Activated B cell treated with CpG ODN at 0.5 μM for 24 hours (primary cell): Measurements from ENCODE around the gene TCEAL1. TPM values are rescaled to one million over a fixed set of nuclear protein-coding genes. Genes with fewer than 3 reads are reported as not detected.
"Not testable (repeated sequence)": the region's sequence is repeated elsewhere in the genome, so short reads cannot be mapped to it uniquely, and the experiment has no call there.

Experiments
- ATAC-seq: fragments of 200-7000 bp; cut with Tn5 transposase; one replicate; pipeline ENCODE4 v1.10.0; 2021; ENCODE audit warnings: low read depth, mild to moderate bottlenecking, moderate library complexity
- CTCF ChIA-PET: fragments of 350-600 bp; sonication (Branson Sonifier 250); formaldehyde crosslinking; loops from one replicate; lab custom pipeline; 2021; ENCODE audit warnings: antibody characterized with exemption; lab: Charles Lee
- POLR2A ChIA-PET: fragments of 350-600 bp; sonication (Branson Sonifier 250); formaldehyde crosslinking; loops from one replicate; lab custom pipeline; 2021; ENCODE audit warnings: antibody characterized with exemption; lab: Charles Lee
- DNase-seq: peaks from one replicate; pipeline ENCODE4 v3.0.0; 2022
- H3K27ac Mint-ChIP-seq: one replicate; pipeline ENCODE4 v1.8.0; 2020; ENCODE audit warnings: mixed read lengths
- H3K27me3 Mint-ChIP-seq: one replicate; pipeline ENCODE4 v1.8.0; 2021; ENCODE audit warnings: mixed read lengths
- H3K36me3 Mint-ChIP-seq: one replicate; pipeline ENCODE4 v1.8.0; 2021; ENCODE audit warnings: low read depth, mixed read lengths
- H3K4me1 Mint-ChIP-seq: one replicate; pipeline ENCODE4 v1.8.0; 2021; ENCODE audit warnings: mixed read lengths
- H3K4me3 Mint-ChIP-seq: one replicate; pipeline ENCODE4 v1.8.0; 2020; ENCODE audit warnings: mild to moderate bottlenecking, mixed read lengths
- H3K9me3 Mint-ChIP-seq: one replicate; pipeline ENCODE4 v1.8.0; 2020; ENCODE audit warnings: mixed read lengths
- intact Hi-C: fragments of 100-400 bp; cut with micrococcal nuclease; formaldehyde crosslinking; loops from one replicate; pipeline ENCODE4 v1.15.1; 2024
- total RNA-seq: library from RNA; stranded (reverse); gene quantifications from 2 replicates; pipeline ENCODE4 v1.2.3, GENCODE V29; 2022
- TF ChIP-seq, protein P1 (sequence below): fragments of 200-600 bp; IDR thresholded peaks from one replicate; pipeline ENCODE4 v1.8.0; 2022; ENCODE audit warnings: antibody characterized with exemption, mild to moderate bottlenecking

TCEAL1 gene
- total RNA-seq, 1 donor from 2014 or later = 10.4 TPM

GRCh38 chrX:103586659-103587058 is 42.1 kb upstream of the TCEAL1 start:
- ChIA-PET CTCF (no interaction called here), POLR2A (interaction anchor here (1.7 kb wide), 1 partner anchor 11 kb away, joined by 3 read pairs; no protein-coding TSS in a partner anchor)
- no peak for ATAC-seq
- DNase-seq = no peak
- intact Hi-C loops = no loop called here
- peaks cover 16% of the 10 kb centered on the region for H3K4me1 Mint-ChIP-seq
- no peak overlapping the region for H3K27ac Mint-ChIP-seq
- TF ChIP-seq, protein P1, sequence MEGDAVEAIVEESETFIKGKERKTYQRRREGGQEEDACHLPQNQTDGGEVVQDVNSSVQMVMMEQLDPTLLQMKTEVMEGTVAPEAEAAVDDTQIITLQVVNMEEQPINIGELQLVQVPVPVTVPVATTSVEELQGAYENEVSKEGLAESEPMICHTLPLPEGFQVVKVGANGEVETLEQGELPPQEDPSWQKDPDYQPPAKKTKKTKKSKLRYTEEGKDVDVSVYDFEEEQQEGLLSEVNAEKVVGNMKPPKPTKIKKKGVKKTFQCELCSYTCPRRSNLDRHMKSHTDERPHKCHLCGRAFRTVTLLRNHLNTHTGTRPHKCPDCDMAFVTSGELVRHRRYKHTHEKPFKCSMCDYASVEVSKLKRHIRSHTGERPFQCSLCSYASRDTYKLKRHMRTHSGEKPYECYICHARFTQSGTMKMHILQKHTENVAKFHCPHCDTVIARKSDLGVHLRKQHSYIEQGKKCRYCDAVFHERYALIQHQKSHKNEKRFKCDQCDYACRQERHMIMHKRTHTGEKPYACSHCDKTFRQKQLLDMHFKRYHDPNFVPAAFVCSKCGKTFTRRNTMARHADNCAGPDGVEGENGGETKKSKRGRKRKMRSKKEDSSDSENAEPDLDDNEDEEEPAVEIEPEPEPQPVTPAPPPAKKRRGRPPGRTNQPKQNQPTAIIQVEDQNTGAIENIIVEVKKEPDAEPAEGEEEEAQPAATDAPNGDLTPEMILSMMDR = no peak
- no peaks in the 10 kb centered on the region for H3K27me3 Mint-ChIP-seq
- H3K9me3 Mint-ChIP-seq = no peaks in the 10 kb centered on the region
- H3K4me3 Mint-ChIP-seq = peak overlapping the region; percentile 89
- H3K36me3 Mint-ChIP-seq = no peaks in the 10 kb centered on the region

DNA sequence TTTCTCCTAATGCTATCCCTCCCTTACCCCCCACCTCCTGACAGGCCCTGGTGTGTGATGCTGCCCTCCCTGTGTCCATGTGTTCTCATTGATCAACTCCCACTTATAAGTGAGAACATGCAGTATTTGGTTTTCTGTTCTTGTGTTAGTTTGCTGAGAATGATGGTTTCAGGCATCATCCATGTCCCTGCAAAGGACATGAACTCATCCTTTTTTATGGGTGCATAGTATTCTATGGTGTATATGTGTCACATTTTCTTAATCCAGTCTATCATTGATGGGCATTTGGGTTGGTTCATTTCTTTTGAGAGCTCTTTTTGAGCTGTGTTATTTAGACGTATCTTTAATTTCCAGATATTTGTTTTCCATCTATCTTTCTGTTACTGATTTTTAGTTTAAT is 36.5 kb upstream of the TCEAL1 start:
- H3K27ac Mint-ChIP-seq, H3K27me3 Mint-ChIP-seq, H3K4me3 Mint-ChIP-seq, DNase-seq, H3K36me3 Mint-ChIP-seq, CTCF ChIA-PET, POLR2A ChIA-PET, ATAC-seq, intact Hi-C loops, H3K9me3 Mint-ChIP-seq: not testable (repeated sequence)
- peaks cover 10% of the 10 kb centered on the region for H3K4me1 Mint-ChIP-seq

DNA sequence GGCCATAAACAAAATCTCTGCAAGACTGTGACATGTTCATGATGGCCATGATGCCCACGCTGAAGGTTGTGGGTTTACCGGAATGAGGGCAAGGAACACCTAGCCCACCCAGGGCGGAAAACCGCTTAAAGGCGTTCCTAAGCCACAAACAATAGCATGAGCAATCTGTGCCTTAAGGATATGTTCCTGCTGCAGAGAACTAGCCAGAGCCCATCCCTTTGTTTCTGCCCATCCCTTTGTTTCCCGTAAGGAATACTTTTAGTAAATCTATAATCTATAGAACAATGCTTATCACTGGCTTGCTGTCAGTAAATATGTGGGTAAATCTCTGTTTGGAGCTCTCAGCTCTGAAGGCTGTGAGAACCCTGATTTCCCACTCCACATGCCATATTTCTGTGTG is 33.6 kb upstream of the TCEAL1 start:
- DNase-seq, intact Hi-C loops, H3K9me3 Mint-ChIP-seq, H3K36me3 Mint-ChIP-seq, H3K27me3 Mint-ChIP-seq, H3K4me3 Mint-ChIP-seq, H3K27ac Mint-ChIP-seq, ATAC-seq, CTCF ChIA-PET: not testable (repeated sequence)
- peaks cover 10% of the 10 kb centered on the region for H3K4me1 Mint-ChIP-seq
- POLR2A ChIA-PET = interaction anchor here (0.5 kb wide), 1 partner anchor 88 kb away, joined by 3 read pairs; no protein-coding TSS in a partner anchor

DNA sequence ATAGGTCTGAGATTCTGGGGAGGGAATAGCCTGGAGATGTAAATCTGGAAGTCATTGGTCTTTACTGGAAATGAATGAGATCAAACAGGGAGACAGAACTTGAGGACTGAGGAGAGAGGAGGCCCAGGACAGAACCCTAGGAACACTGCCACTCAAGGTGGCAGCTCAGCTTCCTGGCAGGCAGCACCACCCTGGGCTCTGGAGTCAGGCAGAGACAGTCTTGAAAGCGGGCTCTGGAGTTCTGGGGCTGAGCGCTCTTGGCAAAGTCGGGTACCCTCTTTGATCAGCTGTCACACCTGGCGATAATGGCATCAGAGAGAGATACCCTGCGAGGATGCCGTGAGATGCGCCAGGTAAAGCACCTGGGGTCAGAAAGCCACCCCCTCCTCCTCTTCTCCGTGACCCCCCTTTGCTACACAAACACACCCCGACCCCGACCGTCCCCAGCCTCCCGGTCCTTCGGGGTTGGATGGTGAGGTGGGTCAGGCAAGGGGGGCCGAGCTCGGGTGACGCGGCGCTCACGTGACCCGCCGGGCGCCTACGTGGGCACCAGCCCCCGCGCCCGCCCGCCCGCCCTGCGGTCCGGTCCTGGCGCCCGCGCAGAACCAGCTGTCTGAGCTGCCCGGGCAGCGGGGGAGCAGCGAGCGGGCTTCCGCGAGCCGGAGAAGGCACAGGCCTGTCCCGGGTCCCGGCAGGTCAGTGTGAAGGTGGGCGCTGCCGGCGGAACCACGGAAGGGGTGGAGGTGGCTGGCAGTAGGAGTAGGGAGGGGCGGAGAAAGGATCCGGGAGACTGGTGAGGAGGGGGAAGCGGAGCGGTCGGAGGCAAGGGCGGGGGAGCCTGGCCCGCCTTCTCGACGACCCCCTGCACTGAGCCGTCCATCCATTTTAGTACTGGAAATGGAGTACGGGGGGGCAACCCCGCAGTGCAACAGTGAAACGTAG is 21.1 kb upstream of the TCEAL1 start, which contains the start of gene TCEAL3:
Gene TCEAL3 (plus strand): TSS at position 600 of the 942 bp plus-strand sequence. CDS start 1,102 bp downstream, outside the sequence.
- Mint-ChIP-seq H3K4me1 (peaks cover 7% of the 10 kb centered on the region), H3K27me3 (no peaks in the 10 kb centered on the region), H3K36me3 (no peaks in the 10 kb centered on the region), H3K4me3 (peak within 1 kb of the TSS; percentile 85), H3K9me3 (no peaks in the 10 kb centered on the region), H3K27ac (peak within 1 kb of the TSS; percentile 63)
- ChIA-PET POLR2A (interaction anchor here (1.1 kb wide), 1 partner anchor 79 kb away, joined by 8 read pairs; no protein-coding TSS in a partner anchor), CTCF (no interaction called here)
- ATAC-seq = peak; percentile 83
- TF ChIP-seq, protein P1 = no peak
- DNase-seq = peak; percentile 51
- intact Hi-C loops = loop anchor here (1.0 to 5.0 kb wide), 3 partner anchors 21 to 80 kb away; partner anchors contain the start of genes MORF4L2, TCEAL1 and TCEAL4

- intact Hi-C loops = loop anchor here (5.0 kb wide), 1 partner anchor 79 kb away; the partner anchor contains the start of gene MORF4L2
- DNase-seq = no peak
These were observed 20.3 kb upstream of the TCEAL1 start for GRCh38 chrX:103608306-103608963.

More at GRCh38 chrX:103608306-103608963, 20.3 kb upstream of the TCEAL1 start:
- H3K4me3 Mint-ChIP-seq = peak overlapping the region; percentile 85
- TF ChIP-seq, protein P1 = no peak
- no peaks in the 10 kb centered on the region for H3K9me3 Mint-ChIP-seq
- ChIA-PET POLR2A (interaction anchor here (1.1 kb wide), 1 partner anchor 79 kb away, joined by 8 read pairs; no protein-coding TSS in a partner anchor), CTCF (no interaction called here)
- peak overlapping the region; percentile 63 for H3K27ac Mint-ChIP-seq
- no peaks in the 10 kb centered on the region for H3K27me3 Mint-ChIP-seq
- H3K36me3 Mint-ChIP-seq = no peaks in the 10 kb centered on the region
- peak; percentile 18 for ATAC-seq
- H3K4me1 Mint-ChIP-seq = peaks cover 7% of the 10 kb centered on the region
